DND-41 (cell line): ENCODE data around the gene IKBKG.

Experiments used
- CTCF ChIP-seq: IDR thresholded peaks from 2 replicates; pipeline ENCODE4 v1.5.1; 2012; ENCODE audit warnings: borderline replicate concordance, low read length, moderate library complexity, mild to moderate bottlenecking; ENCODE audit not compliant: poor library complexity, severe bottlenecking; ENCODE audit errors: extremely low read depth
- EZH2 ChIP-seq: IDR thresholded peaks from 3 replicates; pipeline ENCODE4 v1.6.1; 2012; ENCODE audit warnings: borderline replicate concordance, low read depth, mild to moderate bottlenecking, moderate library complexity, low read length, inconsistent platforms; ENCODE audit not compliant: severe bottlenecking

GRCh38 chrX:154532690-154533089 lies 14.7 kb upstream of the IKBKG start:
- TF ChIP-seq CTCF (no peak), EZH2 (no peak)
